HG02763 (cell line): ENCODE results near the gene OR4M1.
"Not testable (repeated sequence)": the region's sequence is repeated elsewhere in the genome, so short reads cannot be mapped to it uniquely, and the experiment has no call there.

Experiments
- ATAC-seq: cut with Tn5 transposase; IDR thresholded peaks from one replicate; pipeline ENCODE4 v1.9.1; 2021; ENCODE audit warnings: mild to moderate bottlenecking, moderate library complexity; ENCODE audit not compliant: unreplicated experiment

OR4M1 gene

DNA sequence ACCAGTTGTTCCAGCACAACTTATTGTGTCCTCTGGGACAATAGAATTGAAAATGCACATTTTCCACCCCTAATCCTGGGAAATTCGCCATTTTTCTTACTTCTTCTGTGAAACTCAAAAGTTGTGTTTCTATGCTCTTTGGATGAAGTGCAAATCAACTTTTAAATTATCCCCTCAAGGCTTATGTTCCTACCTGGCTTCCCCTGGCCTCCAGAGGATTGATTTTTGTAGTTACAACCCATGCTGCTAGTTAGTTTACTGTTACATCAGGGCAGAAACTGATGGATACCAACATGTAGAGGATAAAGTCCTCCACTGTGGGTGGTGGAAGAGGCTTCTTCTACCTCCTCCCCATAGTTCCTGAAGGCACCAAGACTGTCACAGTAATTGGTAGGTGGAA, at the start of gene OR4M1:
Gene OR4M1 (plus strand): TSS at position 301 of the 400 bp plus-strand sequence. CDS start 6,819 bp downstream, outside the sequence.
- ATAC-seq, result not testable (repeated sequence)

- ATAC-seq, result no peak
Measured at GRCh38 chr14:19729359-19729758, 43.9 kb upstream of the OR4M1 start.

GRCh38 chr14:19729763-19730162, 43.5 kb upstream of the OR4M1 start:
- no peak for ATAC-seq

DNA sequence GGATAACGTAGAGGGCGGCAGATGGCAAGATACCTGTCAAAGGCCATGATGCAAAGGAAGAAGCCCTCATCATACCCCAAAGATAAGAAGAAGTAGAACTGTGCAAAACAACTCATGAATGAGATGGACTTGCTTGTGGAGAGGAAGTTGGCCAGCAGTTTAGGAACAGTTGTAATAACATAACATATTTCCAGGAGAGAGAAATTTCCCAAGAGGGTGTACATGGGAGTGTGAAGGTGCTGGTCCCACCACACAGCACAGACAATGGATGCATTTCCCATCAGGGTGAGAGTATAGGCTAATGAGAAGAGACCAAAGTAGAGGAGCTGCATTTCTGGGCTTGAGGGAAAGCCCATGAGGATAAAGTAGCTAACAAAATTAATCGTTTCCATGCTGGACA, 39.4 kb upstream of the OR4M1 start:
- ATAC-seq, result not testable (repeated sequence)

- no peak for ATAC-seq
Measured at GRCh38 chr14:19743256-19743655, 30.0 kb upstream of the OR4M1 start, which contains the start of gene OR4Q3. TSS of gene OR4Q3 (plus strand) at chr14:19743571.

- not testable (repeated sequence) for ATAC-seq
Measured at GRCh38 chr14:19752316-19752715, 21.0 kb upstream of the OR4M1 start.

- no peak for ATAC-seq
Measured at GRCh38 chr14:19754172-19754571, 19.1 kb upstream of the OR4M1 start.

DNA sequence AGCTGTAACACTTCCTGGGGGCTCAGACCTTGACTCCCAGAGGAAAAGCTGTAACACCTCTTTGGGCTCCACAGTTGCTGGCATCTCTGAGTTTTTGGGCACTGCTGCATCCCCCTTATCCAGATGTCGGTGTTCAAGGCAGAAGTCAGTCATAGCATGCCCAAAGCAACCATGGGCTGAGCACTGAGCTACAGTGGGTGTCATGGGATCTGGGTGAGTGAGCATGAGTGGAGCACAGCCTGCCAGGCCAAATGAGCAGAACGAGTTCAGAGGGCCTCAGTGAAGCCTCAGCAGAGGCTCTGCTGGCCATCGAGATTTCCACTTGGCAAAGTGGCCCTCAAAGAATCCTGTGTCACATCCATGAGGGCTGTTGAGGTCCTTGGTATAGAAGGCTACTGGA, 1.8 kb upstream of the OR4M1 start:
- ATAC-seq, result not testable (repeated sequence)

GRCh38 chr14:19771895-19772430, 1.3 kb upstream of the OR4M1 start:
- ATAC-seq, result no peak

DNA sequence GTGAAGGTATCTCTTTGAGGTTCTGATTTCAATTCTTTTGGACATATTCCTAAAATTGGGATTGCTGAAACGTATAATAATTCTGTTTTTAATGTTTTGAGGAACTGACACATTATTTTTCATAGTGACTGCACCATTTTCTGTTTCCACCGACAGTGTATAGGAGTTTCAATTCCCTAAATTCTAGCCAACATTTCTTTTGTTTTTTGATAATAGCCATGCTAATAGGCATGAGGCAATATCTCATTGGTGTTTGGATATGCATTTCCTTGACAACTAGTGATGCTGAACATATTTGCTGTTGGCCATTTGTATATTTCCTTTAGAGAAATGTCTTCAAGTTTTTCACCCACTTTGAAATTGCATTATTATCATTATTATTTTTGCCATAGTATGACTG, 850 bp upstream of the OR4M1 start:
- ATAC-seq, result not testable (repeated sequence)

GRCh38 chr14:19775587-19775986, 2.3 kb downstream of the OR4M1 start:
- no peak for ATAC-seq

DNA sequence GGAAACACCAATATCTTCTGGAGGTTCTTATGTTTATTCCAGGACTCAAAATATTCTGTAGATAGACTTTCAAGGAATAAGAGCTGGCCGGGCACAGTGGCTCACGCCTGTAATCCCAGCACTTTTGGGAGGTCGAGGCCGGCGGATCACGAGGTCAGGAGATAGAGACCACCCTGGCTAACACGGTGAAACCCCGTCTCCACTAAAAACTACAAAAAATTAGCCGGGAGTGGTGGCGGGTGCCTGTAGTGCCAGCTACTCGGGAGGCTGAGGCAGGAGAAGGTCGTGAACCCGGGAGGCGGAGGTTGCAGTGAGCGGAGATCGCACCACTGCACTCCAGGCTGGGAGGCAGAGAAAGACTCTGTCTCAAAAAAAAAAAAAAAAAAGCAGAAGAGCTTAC, 12.5 kb downstream of the OR4M1 start:
- ATAC-seq, result not testable (repeated sequence)

- ATAC-seq, result not testable (repeated sequence)
Measured at GRCh38 chr14:19787318-19787717, 14.0 kb downstream of the OR4M1 start.

DNA sequence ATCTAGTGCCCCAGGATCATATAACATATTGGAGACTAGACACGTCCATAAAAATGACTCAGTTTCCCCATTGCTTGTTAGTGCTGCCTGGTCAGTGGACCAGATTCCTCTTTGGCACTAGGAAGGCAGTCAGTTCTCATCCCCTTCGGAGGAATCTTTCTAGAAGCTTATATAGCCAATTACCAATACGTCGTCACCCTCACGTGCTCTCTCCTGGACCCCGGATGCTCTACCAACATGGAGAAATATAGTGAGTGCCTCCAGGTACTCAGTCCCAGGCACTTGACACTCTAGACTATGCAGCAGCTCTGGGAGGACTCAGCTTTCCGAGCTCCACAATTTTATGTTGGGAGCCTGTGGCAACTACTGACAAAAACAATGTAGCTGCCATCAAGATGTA, 14.8 kb downstream of the OR4M1 start:
- ATAC-seq, result not testable (repeated sequence)

- ATAC-seq, result not testable (repeated sequence)
Measured at GRCh38 chr14:19796520-19797108, 23.3 kb downstream of the OR4M1 start.

DNA sequence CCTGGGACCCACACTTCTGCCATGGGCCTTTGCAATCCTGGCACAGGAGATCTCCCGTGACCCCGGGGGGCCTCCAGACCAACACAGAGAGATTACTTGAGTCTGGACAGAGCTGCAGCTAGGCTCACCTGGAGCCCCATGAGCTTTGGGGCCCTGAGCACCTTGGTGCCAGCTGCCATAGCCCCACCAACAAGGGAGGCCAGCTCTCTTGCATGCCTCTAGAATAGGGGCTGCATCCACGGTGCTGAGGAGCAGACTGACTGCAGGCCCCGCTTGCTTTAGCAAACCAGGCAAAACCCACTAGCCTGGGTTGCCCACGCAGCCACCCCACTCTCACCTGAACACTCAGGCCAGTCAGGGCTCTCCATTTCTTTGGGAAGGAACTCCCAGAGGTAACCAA, 26.6 kb downstream of the OR4M1 start:
- no peak for ATAC-seq

DNA sequence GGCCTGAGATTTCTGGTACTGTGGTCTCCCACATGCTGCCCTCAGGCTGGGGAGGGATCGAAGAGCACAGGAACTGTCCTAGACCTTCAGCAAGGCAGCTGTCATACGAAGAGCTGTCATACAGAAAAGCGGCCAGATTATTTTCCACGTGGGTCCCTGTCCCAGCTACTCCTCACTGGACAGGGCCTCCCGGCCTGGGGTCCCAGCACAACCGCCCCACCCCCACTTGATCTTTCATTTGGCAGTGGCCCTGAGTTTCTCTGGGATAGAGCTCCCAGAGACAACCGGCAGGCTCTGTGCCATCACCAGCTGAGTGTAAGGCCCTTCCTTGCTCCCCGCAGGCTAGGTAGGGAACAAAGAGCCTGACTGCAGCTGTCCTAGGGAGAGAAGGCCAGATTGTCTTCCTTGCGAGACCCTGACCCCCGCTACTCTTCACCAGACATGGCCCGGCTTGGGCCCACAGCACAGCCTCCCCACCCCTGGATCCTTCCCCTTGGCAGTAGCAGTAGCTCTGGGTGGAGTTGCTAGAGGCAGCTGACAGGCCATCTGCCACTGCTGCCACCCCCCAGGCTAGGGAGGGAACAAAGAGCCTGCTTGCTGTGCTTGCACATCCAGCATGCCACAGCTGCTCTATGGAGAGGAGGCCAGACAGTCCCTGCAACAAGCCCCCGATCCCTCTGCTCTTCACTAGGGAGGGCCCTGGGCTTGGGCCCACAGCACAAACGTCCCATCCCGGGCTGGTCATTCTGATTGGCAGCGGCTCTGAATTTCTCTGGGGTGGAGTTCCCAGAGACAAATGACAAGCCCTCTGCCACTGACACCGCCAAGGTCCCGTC, 27.2 kb downstream of the OR4M1 start:
- no peak for ATAC-seq

- ATAC-seq, result no peak
Measured at GRCh38 chr14:19801118-19801464, 27.8 kb downstream of the OR4M1 start.

GRCh38 chr14:19803470-19803869, 30.2 kb downstream of the OR4M1 start, which contains the start of gene OR4N2:
TSS of gene OR4N2 (plus strand) at chr14:19803770. CDS start at chr14:19827449, 23,679 bp downstream.
- ATAC-seq, result not testable (repeated sequence)

- ATAC-seq, result not testable (repeated sequence)
Measured at GRCh38 chr14:19813171-19813920, 40.0 kb downstream of the OR4M1 start.

GRCh38 chr14:19819879-19820278, 46.6 kb downstream of the OR4M1 start:
- not testable (repeated sequence) for ATAC-seq
